ENCODE measurements around the gene ELMO3.

The ELMO3 gene

GRCh38 chr16:67188798-67189197 lies 10.1 kb upstream of the ELMO3 start:
- Histone ChIP-seq H3K27ac (ENCODE audit: low read length) (no peak overlapping the region), H3K9ac (ENCODE audit: low read length) (no peak overlapping the region), H3K9me3 (ENCODE audit: insufficient read depth, low read length) (no peaks in the 10 kb centered on the region), H2AFZ (ENCODE audit: low read depth, low read length) (no peak overlapping the region), H3K4me1 (ENCODE audit: low read length) (peaks cover 24% of the 10 kb centered on the region), H3K4me2 (ENCODE audit: low read length) (no peak overlapping the region), H3K36me3 (replicated peaks; ENCODE audit: low read depth, low read length) (peaks cover 7% of the 10 kb centered on the region), H3K79me2 (ENCODE audit: low read length) (peaks cover 21% of the 10 kb centered on the region), H4K20me1 (ENCODE audit: insufficient read depth, low read length) (no peaks in the 10 kb centered on the region), H3K4me3 (ENCODE audit: low read length) (no peak overlapping the region), H3K27me3 (ENCODE audit: low read depth, low read length) (no peaks in the 10 kb centered on the region)
- TF ChIP-seq CTCF (IDR thresholded peaks at IDR 0.05; ENCODE audit: low read depth, low read length): no peak
- no peak for TF ChIP-seq EZH2phosphoT487 (IDR thresholded peaks at IDR 0.05; ENCODE audit: low read depth)

GRCh38 chr16:67190041-67190440 lies 8.9 kb upstream of the ELMO3 start, which contains the start of gene EXOC3L1:
EXOC3L1 (minus strand) TSS chr16:67190136; CDS start chr16:67189676, 460 bp downstream.
- H3K4me2 ChIP-seq (ENCODE audit: low read length): no peak within 1 kb of the TSS
- peaks cover 32% of the 10 kb centered on the region for H3K79me2 ChIP-seq (ENCODE audit: low read length)
- H3K27me3 ChIP-seq (ENCODE audit: low read depth, low read length): no peaks in the 10 kb centered on the region
- H3K36me3 ChIP-seq (replicated peaks; ENCODE audit: low read depth, low read length): peaks cover 18% of the 10 kb centered on the region
- peaks cover 19% of the 10 kb centered on the region for H3K4me1 ChIP-seq (ENCODE audit: low read length)
- H3K9me3 ChIP-seq (ENCODE audit: insufficient read depth, low read length): no peaks in the 10 kb centered on the region
- TF ChIP-seq CTCF (IDR thresholded peaks at IDR 0.05; ENCODE audit: low read depth, low read length): no peak
- TF ChIP-seq EZH2phosphoT487 (IDR thresholded peaks at IDR 0.05; ENCODE audit: low read depth): no peak
- no peaks in the 10 kb centered on the region for H4K20me1 ChIP-seq (ENCODE audit: insufficient read depth, low read length)
- H2AFZ ChIP-seq (ENCODE audit: low read depth, low read length): no peak within 1 kb of the TSS; the same call in 1 of the 2 replicates
- no peak within 1 kb of the TSS for H3K4me3 ChIP-seq (ENCODE audit: low read length)
- no peak within 1 kb of the TSS for H3K27ac ChIP-seq (ENCODE audit: low read length)
- no peak within 1 kb of the TSS for H3K9ac ChIP-seq (ENCODE audit: low read length)

- H3K9me3 ChIP-seq (ENCODE audit: insufficient read depth, low read length): no peaks in the 10 kb centered on the region
- peak overlapping the region; percentile 56 for H3K4me2 ChIP-seq (ENCODE audit: low read length)
- H3K79me2 ChIP-seq (ENCODE audit: low read length): peaks cover 32% of the 10 kb centered on the region
- no peaks in the 10 kb centered on the region for H3K27me3 ChIP-seq (ENCODE audit: low read depth, low read length)
- H2AFZ ChIP-seq (ENCODE audit: low read depth, low read length): no peak overlapping the region
- H3K9ac ChIP-seq (ENCODE audit: low read length): no peak overlapping the region
- H4K20me1 ChIP-seq (ENCODE audit: insufficient read depth, low read length): no peaks in the 10 kb centered on the region
- H3K36me3 ChIP-seq (replicated peaks; ENCODE audit: low read depth, low read length): peaks cover 21% of the 10 kb centered on the region
- peaks cover 13% of the 10 kb centered on the region for H3K4me1 ChIP-seq (ENCODE audit: low read length)
- TF ChIP-seq CTCF (IDR thresholded peaks at IDR 0.05; ENCODE audit: low read depth, low read length) (no peak), EZH2phosphoT487 (IDR thresholded peaks at IDR 0.05; ENCODE audit: low read depth) (no peak)
- no peak overlapping the region for H3K4me3 ChIP-seq (ENCODE audit: low read length)
- no peak overlapping the region for H3K27ac ChIP-seq (ENCODE audit: low read length)
Measured at GRCh38 chr16:67190448-67191399, 8.2 kb upstream of the ELMO3 start.

GRCh38 chr16:67191411-67191994 lies 7.4 kb upstream of the ELMO3 start:
- peaks cover 12% of the 10 kb centered on the region for H3K4me1 ChIP-seq (ENCODE audit: low read length)
- H3K27ac ChIP-seq (ENCODE audit: low read length): no peak overlapping the region
- peak overlapping the region; percentile 96 for H3K4me3 ChIP-seq (ENCODE audit: low read length)
- no peaks in the 10 kb centered on the region for H3K9me3 ChIP-seq (ENCODE audit: insufficient read depth, low read length)
- H3K27me3 ChIP-seq (ENCODE audit: low read depth, low read length): no peaks in the 10 kb centered on the region
- H3K4me2 ChIP-seq (ENCODE audit: low read length): peak overlapping the region; percentile 56
- peaks cover 32% of the 10 kb centered on the region for H3K79me2 ChIP-seq (ENCODE audit: low read length)
- H2AFZ ChIP-seq (ENCODE audit: low read depth, low read length): peak overlapping the region; percentile 65
- H3K9ac ChIP-seq (ENCODE audit: low read length): peak overlapping the region; percentile 95
- peaks cover 29% of the 10 kb centered on the region for H3K36me3 ChIP-seq (replicated peaks; ENCODE audit: low read depth, low read length)
- no peaks in the 10 kb centered on the region for H4K20me1 ChIP-seq (ENCODE audit: insufficient read depth, low read length)
- TF ChIP-seq CTCF (IDR thresholded peaks at IDR 0.05; ENCODE audit: low read depth, low read length) (no peak), EZH2phosphoT487 (IDR thresholded peaks at IDR 0.05; ENCODE audit: low read depth) (no peak)

Data from OCI-LY3 (cell line).